Stimulated activated CD4-positive, alpha-beta T cell treated with anti-CD3 and anti-CD28 coated beads, Interleukin-1b, Interleukin-23, amount 100 ng/mL, for 24 hours (primary cell): ENCODE measurements around the gene SLC25A22.
A peak's percentile ranks its signal among the peaks of the same experiment; 100 is the strongest.

Experiments used
- DNase-seq, 4 experiments: peaks; one replicate each; pipeline ENCODE4 v3.0.0-alpha.2; 2020; ENCODE audit warnings: low read depth in 4 of 4, low spot score in 1 of 4

Gene SLC25A22

GRCh38 chr11:823441-824291, 25.6 kb upstream of the SLC25A22 start:
- no peak for DNase-seq

GRCh38 chr11:821512-822371, 23.7 kb upstream of the SLC25A22 start:
- no peak for DNase-seq

- no peak for DNase-seq
Measured at GRCh38 chr11:820655-821511, 22.8 kb upstream of the SLC25A22 start.

GRCh38 chr11:819943-820649, 22.0 kb upstream of the SLC25A22 start:
- DNase-seq, result peak; percentile 78 to 94 (median 82)

- DNase-seq, result peak; percentile 84 to 91 (median 87)
Measured at GRCh38 chr11:819129-819931, 21.2 kb upstream of the SLC25A22 start.

- DNase-seq, result no peak
Measured at GRCh38 chr11:818396-819128, 20.5 kb upstream of the SLC25A22 start, which contains the start of gene PNPLA2. Gene PNPLA2 (plus strand): TSS chr11:818914. CDS start chr11:819719, 805 bp downstream.

- no peak for DNase-seq
Measured at GRCh38 chr11:816433-816779, 18.3 kb upstream of the SLC25A22 start.

- no peak for DNase-seq
Measured at GRCh38 chr11:815675-816432, 17.8 kb upstream of the SLC25A22 start.

- DNase-seq, result no peak
Measured at GRCh38 chr11:813456-814096, 15.5 kb upstream of the SLC25A22 start.

GRCh38 chr11:813072-813455, 15.0 kb upstream of the SLC25A22 start:
- DNase-seq, result no peak

GRCh38 chr11:812390-812789, 14.3 kb upstream of the SLC25A22 start:
- no peak for DNase-seq

GRCh38 chr11:811446-812245, 13.6 kb upstream of the SLC25A22 start:
- DNase-seq, result no peak

- DNase-seq, result no peak
Measured at GRCh38 chr11:810040-810567, 12.0 kb upstream of the SLC25A22 start.

GRCh38 chr11:809287-810039, 11.4 kb upstream of the SLC25A22 start, which contains the start of gene RPLP2:
Gene RPLP2 (plus strand): TSS chr11:809967. CDS start chr11:810235, 268 bp downstream.
- DNase-seq, result peak; percentile 96 to 97 (median 97)

GRCh38 chr11:808427-809286, 10.6 kb upstream of the SLC25A22 start:
- DNase-seq, result no peak
